Liver (tissue), 3 donors: ENCODE data around the gene DMTF1.

Experiments used
- EGR1 ChIP-seq, 2 donors: IDR thresholded peaks; 2 replicates each; pipeline ENCODE4 v1.6.1; 2016 to 2018; ENCODE audit warnings: antibody characterized with exemption in 2 of 2, low read depth in 2 of 2
- FOXA1 ChIP-seq: IDR thresholded peaks from 2 replicates; pipeline ENCODE4 v1.6.1; 2016; ENCODE audit warnings: antibody characterized with exemption
- GABPA ChIP-seq, 2 donors: IDR thresholded peaks in 1 of 2; conservative IDR thresholded peaks in 1 of 2; 2 replicates each; pipeline ENCODE4 v1.6.1; 2016; ENCODE audit warnings: antibody characterized with exemption in 2 of 2, mild to moderate bottlenecking in 1 of 2, moderate library complexity in 1 of 2
- RXRA ChIP-seq, 2 donors: IDR thresholded peaks; 2 replicates each; pipeline ENCODE4 v1.6.1; 2017 to 2018; ENCODE audit warnings: antibody characterized with exemption in 2 of 2, mild to moderate bottlenecking in 1 of 2
- YY1 ChIP-seq: IDR thresholded peaks from 2 replicates; pipeline ENCODE4 v1.6.1; 2016; ENCODE audit warnings: antibody characterized with exemption, mild to moderate bottlenecking
- TF ChIP-seq, protein P1 (sequence below): fragments of 150-350 bp; IDR thresholded peaks from 2 replicates; pipeline ENCODE4 v1.5.1; 2017; ENCODE audit warnings: improper control_type of control experiment, low read depth, low read length; ENCODE audit not compliant: missing input control
- TF ChIP-seq, protein P2 (sequence below): IDR thresholded peaks from 2 replicates; pipeline ENCODE4 v1.6.1; 2016; ENCODE audit warnings: antibody characterized with exemption, mild to moderate bottlenecking
- TF ChIP-seq, protein P3 (sequence below): IDR thresholded peaks from 2 replicates; pipeline ENCODE4 v1.6.1; 2016; ENCODE audit warnings: antibody characterized with exemption
- donor health status: healthy.
- donor health status: healthy.

DNA sequence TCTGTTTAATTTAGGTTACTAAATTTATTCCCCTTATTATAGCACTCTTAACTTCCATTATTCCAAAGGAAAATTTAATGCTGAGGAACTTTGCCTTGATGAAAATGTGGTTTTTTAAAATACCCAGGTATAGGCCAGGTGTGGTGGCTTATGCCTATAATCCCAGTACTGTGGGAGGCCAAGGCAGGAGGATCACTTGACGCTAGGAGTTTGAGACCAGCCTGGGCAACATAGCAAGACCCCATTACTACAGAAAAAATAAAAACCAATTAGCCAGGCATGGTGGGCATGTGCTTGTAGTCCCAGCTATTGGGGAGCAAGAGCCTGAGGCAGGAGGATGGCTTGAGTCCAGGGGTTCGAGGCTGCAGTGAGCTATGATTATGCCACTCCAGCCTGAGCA lies 34.9 kb downstream of the DMTF1 start:
- TF ChIP-seq, protein P1, sequence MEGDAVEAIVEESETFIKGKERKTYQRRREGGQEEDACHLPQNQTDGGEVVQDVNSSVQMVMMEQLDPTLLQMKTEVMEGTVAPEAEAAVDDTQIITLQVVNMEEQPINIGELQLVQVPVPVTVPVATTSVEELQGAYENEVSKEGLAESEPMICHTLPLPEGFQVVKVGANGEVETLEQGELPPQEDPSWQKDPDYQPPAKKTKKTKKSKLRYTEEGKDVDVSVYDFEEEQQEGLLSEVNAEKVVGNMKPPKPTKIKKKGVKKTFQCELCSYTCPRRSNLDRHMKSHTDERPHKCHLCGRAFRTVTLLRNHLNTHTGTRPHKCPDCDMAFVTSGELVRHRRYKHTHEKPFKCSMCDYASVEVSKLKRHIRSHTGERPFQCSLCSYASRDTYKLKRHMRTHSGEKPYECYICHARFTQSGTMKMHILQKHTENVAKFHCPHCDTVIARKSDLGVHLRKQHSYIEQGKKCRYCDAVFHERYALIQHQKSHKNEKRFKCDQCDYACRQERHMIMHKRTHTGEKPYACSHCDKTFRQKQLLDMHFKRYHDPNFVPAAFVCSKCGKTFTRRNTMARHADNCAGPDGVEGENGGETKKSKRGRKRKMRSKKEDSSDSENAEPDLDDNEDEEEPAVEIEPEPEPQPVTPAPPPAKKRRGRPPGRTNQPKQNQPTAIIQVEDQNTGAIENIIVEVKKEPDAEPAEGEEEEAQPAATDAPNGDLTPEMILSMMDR = no peak
- TF ChIP-seq, protein P2, sequence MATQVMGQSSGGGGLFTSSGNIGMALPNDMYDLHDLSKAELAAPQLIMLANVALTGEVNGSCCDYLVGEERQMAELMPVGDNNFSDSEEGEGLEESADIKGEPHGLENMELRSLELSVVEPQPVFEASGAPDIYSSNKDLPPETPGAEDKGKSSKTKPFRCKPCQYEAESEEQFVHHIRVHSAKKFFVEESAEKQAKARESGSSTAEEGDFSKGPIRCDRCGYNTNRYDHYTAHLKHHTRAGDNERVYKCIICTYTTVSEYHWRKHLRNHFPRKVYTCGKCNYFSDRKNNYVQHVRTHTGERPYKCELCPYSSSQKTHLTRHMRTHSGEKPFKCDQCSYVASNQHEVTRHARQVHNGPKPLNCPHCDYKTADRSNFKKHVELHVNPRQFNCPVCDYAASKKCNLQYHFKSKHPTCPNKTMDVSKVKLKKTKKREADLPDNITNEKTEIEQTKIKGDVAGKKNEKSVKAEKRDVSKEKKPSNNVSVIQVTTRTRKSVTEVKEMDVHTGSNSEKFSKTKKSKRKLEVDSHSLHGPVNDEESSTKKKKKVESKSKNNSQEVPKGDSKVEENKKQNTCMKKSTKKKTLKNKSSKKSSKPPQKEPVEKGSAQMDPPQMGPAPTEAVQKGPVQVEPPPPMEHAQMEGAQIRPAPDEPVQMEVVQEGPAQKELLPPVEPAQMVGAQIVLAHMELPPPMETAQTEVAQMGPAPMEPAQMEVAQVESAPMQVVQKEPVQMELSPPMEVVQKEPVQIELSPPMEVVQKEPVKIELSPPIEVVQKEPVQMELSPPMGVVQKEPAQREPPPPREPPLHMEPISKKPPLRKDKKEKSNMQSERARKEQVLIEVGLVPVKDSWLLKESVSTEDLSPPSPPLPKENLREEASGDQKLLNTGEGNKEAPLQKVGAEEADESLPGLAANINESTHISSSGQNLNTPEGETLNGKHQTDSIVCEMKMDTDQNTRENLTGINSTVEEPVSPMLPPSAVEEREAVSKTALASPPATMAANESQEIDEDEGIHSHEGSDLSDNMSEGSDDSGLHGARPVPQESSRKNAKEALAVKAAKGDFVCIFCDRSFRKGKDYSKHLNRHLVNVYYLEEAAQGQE = no peak
- TF ChIP-seq GABPA (IDR thresholded peaks at IDR 0.05 in 1 of 2, conservative IDR thresholded peaks at IDR 0.05 in 1 of 2) = no peak
- TF ChIP-seq YY1 = no peak
- TF ChIP-seq FOXA1 = no peak
- TF ChIP-seq EGR1 (IDR thresholded peaks at IDR 0.05; ENCODE audit: low read depth in 2 of 2) = no peak
- TF ChIP-seq, protein P3, sequence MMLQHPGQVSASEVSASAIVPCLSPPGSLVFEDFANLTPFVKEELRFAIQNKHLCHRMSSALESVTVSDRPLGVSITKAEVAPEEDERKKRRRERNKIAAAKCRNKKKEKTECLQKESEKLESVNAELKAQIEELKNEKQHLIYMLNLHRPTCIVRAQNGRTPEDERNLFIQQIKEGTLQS = no peak
- no peak for TF ChIP-seq RXRA (IDR thresholded peaks at IDR 0.05)
